ENCODE measurements around the gene TANC1.

DNA sequence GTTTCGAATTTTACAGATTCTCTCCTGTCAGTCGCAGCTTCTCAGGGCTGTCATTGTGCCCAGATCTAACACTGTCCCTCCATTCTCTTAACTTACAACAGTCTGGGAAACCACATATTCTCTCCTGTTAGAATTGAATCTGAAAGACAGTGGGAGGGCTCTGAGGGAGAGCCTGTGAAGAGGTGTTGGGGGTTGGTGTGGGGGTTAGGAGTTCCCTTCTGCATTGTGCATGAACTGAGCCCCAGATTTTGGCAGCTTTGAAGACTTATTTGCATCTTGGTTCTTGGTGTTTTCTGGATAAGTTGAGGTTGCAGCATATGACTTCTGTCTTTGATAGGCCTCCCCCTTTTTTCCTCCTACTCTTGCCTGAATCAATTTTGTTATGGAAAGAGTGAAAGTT lies 64.1 kb downstream of the TANC1 start:
- TF ChIP-seq CTCF (IDR thresholded peaks at IDR 0.05) = no peak
- no peak for TF ChIP-seq POLR2A (IDR thresholded peaks at IDR 0.05)
